ENCODE data around the gene BTBD19. TPM values are rescaled to one million over a fixed set of nuclear protein-coding genes. Genes with fewer than 3 reads are reported as not detected.

Gene BTBD19
- 10.5 and 23.4 TPM in 2 replicates for total RNA-seq

GRCh38 chr1:44808063-44808937 lies at the start of gene BTBD19:
TSS of gene BTBD19 (plus strand) at chr1:44808523. CDS start at chr1:44808821, 298 bp downstream.

GRCh38 chr1:44775078-44775929 lies 33.0 kb upstream of the BTBD19 start, which contains the start of gene RPS8:
TSS of gene RPS8 (plus strand) at chr1:44775540. CDS start at chr1:44775597, 57 bp downstream.

GRCh38 chr1:44788120-44788860 lies 20.0 kb upstream of the BTBD19 start, which contains the start of gene BEST4:
TSS of gene BEST4 (minus strand) at chr1:44788170. CDS start at chr1:44787705, 465 bp downstream.

GRCh38 chr1:44799770-44800584 lies 8.3 kb upstream of the BTBD19 start, which contains the start of gene PLK3:
TSS of gene PLK3 (plus strand) at chr1:44800377. CDS start at chr1:44800464, 87 bp downstream.

GRCh38 chr1:44806704-44807363 lies 1.5 kb upstream of the BTBD19 start, which contains the start of gene DYNLT4:
TSS of gene DYNLT4 (minus strand) at chr1:44807351. CDS start at chr1:44806668, 683 bp downstream.

GRCh38 chr1:44842862-44843655 lies 34.7 kb downstream of the BTBD19 start, which contains the start of gene PTCH2:
TSS of gene PTCH2 (minus strand) at chr1:44843253. CDS start at chr1:44842932, 321 bp downstream.

Small RNA genes within 50 kb of the gene (small RNA-seq; reads per million reads assigned to genes)
- gene AL136380.1 (ENCODE audit: low replicate concordance) (not detected), gene SNORD38A (ENCODE audit: low replicate concordance) (4,003 reads per million, percentile 100 among the genes with 10 or more reads in this experiment), gene SNORD38B (ENCODE audit: low replicate concordance) (not detected), gene SNORD46 (ENCODE audit: low replicate concordance) (106 reads per million, percentile 99 among the genes with 10 or more reads in this experiment), gene SNORD55 (ENCODE audit: low replicate concordance) (not detected)

Other genes starting within 250 kb of the BTBD19 start
- 4.6 and 7.0 TPM in 2 replicates for gene TMEM53, start 134.0 kb upstream of the BTBD19 start, total RNA-seq
- gene ARMH1, start 133.8 kb upstream of the BTBD19 start, total RNA-seq: 0.66 TPM in 1 of 2 replicates, not detected in the other
- gene RNU5D-1, start 77.4 kb upstream of the BTBD19 start, total RNA-seq: not detected in 2 replicates
- 1.3 and 62.0 TPM in 2 replicates for gene KIF2C, start 68.7 kb upstream of the BTBD19 start, total RNA-seq
- 982 and 1,269 TPM in 2 replicates for gene RPS8, start 33.0 kb upstream of the BTBD19 start, total RNA-seq
- gene BEST4, start 20.4 kb upstream of the BTBD19 start, total RNA-seq: 0.14 and 0.22 TPM in 2 replicates
- gene PLK3, start 8.1 kb upstream of the BTBD19 start, total RNA-seq: 71.3 and 112 TPM in 2 replicates
- not detected in 2 replicates for gene DYNLT4, start 1.2 kb upstream of the BTBD19 start, total RNA-seq
- 0.22 and 0.29 TPM in 2 replicates for gene PTCH2, start 34.7 kb downstream of the BTBD19 start, total RNA-seq
- gene EIF2B3, start 178.1 kb downstream of the BTBD19 start, total RNA-seq: 31.7 and 54.1 TPM in 2 replicates
- gene HECTD3, start 202.8 kb downstream of the BTBD19 start, total RNA-seq: 33.9 and 41.4 TPM in 2 replicates
- 125 and 139 TPM in 2 replicates for gene UROD, start 203.7 kb downstream of the BTBD19 start, total RNA-seq